ENCODE measurements around the gene AMPH.

- TF ChIP-seq EZH2 (IDR thresholded peaks at IDR 0.05; ENCODE audit: low read length, unreplicated experiment) (no peak), CTCF (conservative IDR thresholded peaks at IDR 0.05; ENCODE audit: low read depth, low read length) (no peak)
These were observed 126.5 kb downstream of the AMPH start for GRCh38 chr7:38504684-38505083.
